ENCODE measurements around the gene MKS1. TPM values are rescaled to one million over a fixed set of nuclear protein-coding genes. Genes with fewer than 3 reads are reported as not detected.

Gene MKS1
- total RNA-seq, 1 experiment from 2014 or later, result 12.1 TPM

DNA sequence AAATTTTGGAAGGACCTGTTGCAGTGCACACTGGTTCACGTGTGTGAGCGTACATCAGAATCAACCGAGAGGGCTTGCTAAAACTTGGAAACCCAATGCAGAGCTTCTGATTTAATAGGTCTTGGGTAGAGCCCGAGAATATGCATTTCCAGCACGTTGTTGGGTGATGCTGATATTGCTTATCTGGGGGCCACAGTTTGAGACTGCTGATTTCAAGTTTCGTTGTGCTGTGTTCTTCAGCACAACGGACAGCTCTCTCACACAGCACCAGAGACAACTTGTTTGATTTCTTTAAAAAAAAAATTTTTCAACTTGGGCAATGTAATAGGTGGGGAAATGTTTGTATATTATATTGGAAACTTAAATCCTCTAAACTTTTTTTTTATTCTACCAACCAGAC lies 42.9 kb downstream of the MKS1 start:
- intact Hi-C loops (cut with micrococcal nuclease; ENCODE audit: unreplicated experiment) (no loop called here), in situ Hi-C loops (cut with HindIII; ENCODE audit: low pct_unique_long_range_greater_than_20kb, low sequenced_read_pairs) (no loop called here)
- POLR2A ChIA-PET, result no interaction called here
- no peaks in the 10 kb centered on the region for H3K9me3 ChIP-seq (ENCODE audit: control insufficient read depth, insufficient read depth, low read depth, low read length)
- DNase-seq (ENCODE audit: low read depth, low spot score) (no peak), ATAC-seq (no peak)
- no peaks in the 10 kb centered on the region for H3K36me3 ChIP-seq (ENCODE audit: control insufficient read depth, insufficient read depth, low read length)
- no peak overlapping the region for H3K27ac ChIP-seq (ENCODE audit: low read length)
- H3K27me3 ChIP-seq (ENCODE audit: control insufficient read depth, insufficient read depth, low read length), result peaks cover 25% of the 10 kb centered on the region
- CTCF ChIA-PET, result no interaction called here
- no peaks in the 10 kb centered on the region for H3K4me1 ChIP-seq (ENCODE audit: control insufficient read depth, insufficient read depth, low read length)
- H3K4me3 ChIP-seq (ENCODE audit: low read depth in 2 of 2, low read length in 2 of 2), result no peak overlapping the region
- no peak for TF ChIP-seq SIN3A (IDR thresholded peaks at IDR 0.05; ENCODE audit: borderline replicate concordance, insufficient read depth, low read depth, low read length)
- TF ChIP-seq, protein P1, sequence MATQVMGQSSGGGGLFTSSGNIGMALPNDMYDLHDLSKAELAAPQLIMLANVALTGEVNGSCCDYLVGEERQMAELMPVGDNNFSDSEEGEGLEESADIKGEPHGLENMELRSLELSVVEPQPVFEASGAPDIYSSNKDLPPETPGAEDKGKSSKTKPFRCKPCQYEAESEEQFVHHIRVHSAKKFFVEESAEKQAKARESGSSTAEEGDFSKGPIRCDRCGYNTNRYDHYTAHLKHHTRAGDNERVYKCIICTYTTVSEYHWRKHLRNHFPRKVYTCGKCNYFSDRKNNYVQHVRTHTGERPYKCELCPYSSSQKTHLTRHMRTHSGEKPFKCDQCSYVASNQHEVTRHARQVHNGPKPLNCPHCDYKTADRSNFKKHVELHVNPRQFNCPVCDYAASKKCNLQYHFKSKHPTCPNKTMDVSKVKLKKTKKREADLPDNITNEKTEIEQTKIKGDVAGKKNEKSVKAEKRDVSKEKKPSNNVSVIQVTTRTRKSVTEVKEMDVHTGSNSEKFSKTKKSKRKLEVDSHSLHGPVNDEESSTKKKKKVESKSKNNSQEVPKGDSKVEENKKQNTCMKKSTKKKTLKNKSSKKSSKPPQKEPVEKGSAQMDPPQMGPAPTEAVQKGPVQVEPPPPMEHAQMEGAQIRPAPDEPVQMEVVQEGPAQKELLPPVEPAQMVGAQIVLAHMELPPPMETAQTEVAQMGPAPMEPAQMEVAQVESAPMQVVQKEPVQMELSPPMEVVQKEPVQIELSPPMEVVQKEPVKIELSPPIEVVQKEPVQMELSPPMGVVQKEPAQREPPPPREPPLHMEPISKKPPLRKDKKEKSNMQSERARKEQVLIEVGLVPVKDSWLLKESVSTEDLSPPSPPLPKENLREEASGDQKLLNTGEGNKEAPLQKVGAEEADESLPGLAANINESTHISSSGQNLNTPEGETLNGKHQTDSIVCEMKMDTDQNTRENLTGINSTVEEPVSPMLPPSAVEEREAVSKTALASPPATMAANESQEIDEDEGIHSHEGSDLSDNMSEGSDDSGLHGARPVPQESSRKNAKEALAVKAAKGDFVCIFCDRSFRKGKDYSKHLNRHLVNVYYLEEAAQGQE (IDR thresholded peaks at IDR 0.05; ENCODE audit: insufficient read depth in 1 of 2, low read depth in 2 of 2, low read length in 1 of 2), result peak; percentile 89 to 93
- BruUV-seq (replicated peaks), result no TSS peak

DNA sequence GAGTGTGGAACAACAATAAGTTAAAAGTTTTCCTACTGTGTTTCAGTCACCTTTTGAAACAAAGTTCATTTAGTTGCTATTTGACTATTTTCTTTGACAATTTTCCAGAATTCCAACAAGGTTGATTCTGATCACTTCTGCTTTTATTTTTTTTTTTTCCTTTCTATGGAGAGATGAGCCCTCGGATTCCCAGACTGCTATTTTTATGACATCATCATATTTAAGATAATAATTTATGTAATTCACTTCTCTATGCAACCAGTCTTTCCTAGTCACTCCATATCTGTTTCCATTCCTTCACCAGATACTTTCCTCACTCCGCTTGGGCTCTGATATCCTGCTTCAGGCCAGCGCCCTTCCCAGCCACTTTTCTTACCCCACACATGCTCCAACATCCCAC lies 44.2 kb downstream of the MKS1 start:
- no peaks in the 10 kb centered on the region for H3K4me1 ChIP-seq (ENCODE audit: control insufficient read depth, insufficient read depth, low read length)
- no peaks in the 10 kb centered on the region for H3K36me3 ChIP-seq (ENCODE audit: control insufficient read depth, insufficient read depth, low read length)
- peaks cover 38% of the 10 kb centered on the region for H3K27me3 ChIP-seq (ENCODE audit: control insufficient read depth, insufficient read depth, low read length)
- H3K27ac ChIP-seq (ENCODE audit: low read length), result no peak overlapping the region
- POLR2A ChIA-PET, result no interaction called here
- ATAC-seq (no peak), DNase-seq (ENCODE audit: low read depth, low spot score) (no peak)
- H3K9me3 ChIP-seq (ENCODE audit: control insufficient read depth, insufficient read depth, low read depth, low read length), result no peaks in the 10 kb centered on the region
- CTCF ChIA-PET, result interaction anchor here (0.9 kb wide), 1 partner anchor 53 kb away, joined by 4 read pairs; no protein-coding TSS in a partner anchor
- BruUV-seq (replicated peaks), result no TSS peak
- TF ChIP-seq SIN3A (IDR thresholded peaks at IDR 0.05; ENCODE audit: borderline replicate concordance, insufficient read depth, low read depth, low read length) (no peak), POLR2AphosphoS5 (IDR thresholded peaks at IDR 0.05; ENCODE audit: low read depth, low read length) (no peak), TCF7L2 (IDR thresholded peaks at IDR 0.05; ENCODE audit: low read depth, low read length) (no peak)
- TF ChIP-seq, protein P1 (IDR thresholded peaks at IDR 0.05; ENCODE audit: insufficient read depth in 1 of 2, low read depth in 2 of 2, low read length in 1 of 2), result no peak
- TF ChIP-seq, protein P2, sequence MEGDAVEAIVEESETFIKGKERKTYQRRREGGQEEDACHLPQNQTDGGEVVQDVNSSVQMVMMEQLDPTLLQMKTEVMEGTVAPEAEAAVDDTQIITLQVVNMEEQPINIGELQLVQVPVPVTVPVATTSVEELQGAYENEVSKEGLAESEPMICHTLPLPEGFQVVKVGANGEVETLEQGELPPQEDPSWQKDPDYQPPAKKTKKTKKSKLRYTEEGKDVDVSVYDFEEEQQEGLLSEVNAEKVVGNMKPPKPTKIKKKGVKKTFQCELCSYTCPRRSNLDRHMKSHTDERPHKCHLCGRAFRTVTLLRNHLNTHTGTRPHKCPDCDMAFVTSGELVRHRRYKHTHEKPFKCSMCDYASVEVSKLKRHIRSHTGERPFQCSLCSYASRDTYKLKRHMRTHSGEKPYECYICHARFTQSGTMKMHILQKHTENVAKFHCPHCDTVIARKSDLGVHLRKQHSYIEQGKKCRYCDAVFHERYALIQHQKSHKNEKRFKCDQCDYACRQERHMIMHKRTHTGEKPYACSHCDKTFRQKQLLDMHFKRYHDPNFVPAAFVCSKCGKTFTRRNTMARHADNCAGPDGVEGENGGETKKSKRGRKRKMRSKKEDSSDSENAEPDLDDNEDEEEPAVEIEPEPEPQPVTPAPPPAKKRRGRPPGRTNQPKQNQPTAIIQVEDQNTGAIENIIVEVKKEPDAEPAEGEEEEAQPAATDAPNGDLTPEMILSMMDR (IDR thresholded peaks at IDR 0.05), result no peak
- intact Hi-C loops (cut with micrococcal nuclease; ENCODE audit: unreplicated experiment), result no loop called here
- in situ Hi-C loops (cut with HindIII; ENCODE audit: low pct_unique_long_range_greater_than_20kb, low sequenced_read_pairs), result no loop called here
- H3K4me3 ChIP-seq (ENCODE audit: low read depth in 2 of 2, low read length in 2 of 2), result no peak overlapping the region
